ENCODE measurements around the gene TTC39C. TPM values are rescaled to one million over a fixed set of nuclear protein-coding genes. Genes with fewer than 3 reads are reported as not detected.

The TTC39C gene
- total and polyA plus RNA-seq, 2 experiments from 2014 or later, result 69.4 to 136 TPM

DNA sequence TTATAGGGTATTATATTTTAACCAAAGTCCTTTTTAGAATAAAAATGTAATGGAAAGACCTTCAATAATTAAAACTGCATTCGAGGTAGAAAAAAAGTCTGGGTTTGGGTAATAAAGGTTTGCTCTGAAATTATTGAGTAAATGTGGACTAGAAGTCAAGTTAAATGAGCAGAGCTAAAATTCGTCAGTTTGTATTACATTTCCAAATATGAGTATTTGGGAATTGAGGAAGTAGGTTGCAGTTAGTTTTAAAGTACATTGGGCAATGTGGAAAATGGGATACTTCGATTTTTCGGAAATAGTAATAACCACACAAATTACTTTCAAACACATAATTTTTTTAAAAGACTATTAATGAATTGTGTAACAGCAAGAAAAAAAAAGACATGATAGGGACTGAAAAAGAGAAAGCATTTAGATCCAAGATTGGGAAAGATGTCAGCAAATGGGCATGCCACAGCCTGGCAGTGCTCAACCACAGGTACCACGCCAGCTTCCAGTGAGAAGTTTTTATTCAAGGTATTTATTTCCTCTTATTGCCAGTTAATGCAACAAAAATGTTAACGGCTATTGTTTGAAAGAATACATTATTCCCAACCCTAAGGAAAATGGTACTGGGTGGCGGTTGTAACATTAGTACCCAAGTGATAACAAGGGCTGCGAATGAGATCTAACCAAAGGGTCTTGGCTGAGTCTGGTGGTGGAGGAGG is 50.0 kb downstream of the TTC39C start:
- Histone ChIP-seq H3F3A (replicated peaks; ENCODE audit: low read depth) (no peaks in the 10 kb centered on the region; the same call in 1 of the 2 replicates), H3K4me3 (no peak overlapping the region), H3K27ac (ENCODE audit: low read depth) (no peak overlapping the region), H3K4me1 (ENCODE audit: insufficient read depth) (peaks cover 18% of the 10 kb centered on the region), H3K4me2 (no peak overlapping the region), H3K27me3 (ENCODE audit: insufficient read depth) (no peaks in the 10 kb centered on the region), H3K36me3 (ENCODE audit: insufficient read depth) (peaks cover 13% of the 10 kb centered on the region), H3K9me2 (ENCODE audit: insufficient read depth) (no peaks in the 10 kb centered on the region), H2AFZ (no peak overlapping the region), H3K79me2 (replicated peaks; ENCODE audit: insufficient read depth) (peaks cover 69% of the 10 kb centered on the region), H4K20me1 (replicated peaks; ENCODE audit: insufficient read depth) (peaks cover 31% of the 10 kb centered on the region)
- Mint-ChIP-seq H3K27ac (0 out of 2 replicates have a peak overlapping the region, but pooled peaks have one; percentile 36), H3K4me1 (peaks cover 3% of the 10 kb centered on the region; the same call in 1 of the 3 replicates), H3K4me3 (no peak overlapping the region), H3K9me3 (no peaks in the 10 kb centered on the region), H3K27me3 (ENCODE audit: insufficient read depth, low read depth, poor library complexity) (peaks cover 3% of the 10 kb centered on the region), H3K36me3 (ENCODE audit: low read depth) (0 out of 3 replicates have a peak, but pooled peaks cover 9% of the 10 kb centered on the region)
- TF ChIP-seq POLR2AphosphoS5 (IDR thresholded peaks at IDR 0.05; ENCODE audit: low read depth), result no peak
- ATAC-seq (no peak), DNase-seq (ENCODE audit: low spot score) (no peak)

DNA sequence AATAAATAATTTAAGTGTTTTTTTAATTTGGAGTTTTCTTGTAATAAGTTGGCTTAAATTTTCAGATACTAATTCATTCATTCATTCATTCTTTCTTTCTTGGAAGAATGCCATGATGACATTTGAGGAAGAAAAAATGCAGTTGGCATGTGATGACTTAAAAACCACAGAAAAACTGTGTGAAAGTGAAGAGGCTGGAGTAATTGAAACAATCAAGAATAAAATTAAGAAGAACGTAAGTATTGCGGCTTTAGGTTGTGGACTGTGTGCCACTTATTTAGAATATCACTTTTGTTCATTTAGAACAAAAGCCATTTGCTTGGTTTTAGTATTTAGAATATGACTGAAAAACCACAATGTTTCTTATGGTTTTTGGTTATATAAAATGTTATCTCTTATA is 51.4 kb downstream of the TTC39C start:
- Mint-ChIP-seq H3K4me3 (no peak overlapping the region), H3K27me3 (ENCODE audit: insufficient read depth, low read depth, poor library complexity) (peaks cover 1% of the 10 kb centered on the region), H3K36me3 (ENCODE audit: low read depth) (0 out of 3 replicates have a peak, but pooled peaks cover 9% of the 10 kb centered on the region), H3K27ac (no peak overlapping the region), H3K4me1 (0 out of 3 replicates have a peak, but pooled peaks cover 3% of the 10 kb centered on the region), H3K9me3 (no peaks in the 10 kb centered on the region)
- ATAC-seq (no peak), DNase-seq (ENCODE audit: low spot score) (no peak)
- Histone ChIP-seq H3K27me3 (ENCODE audit: insufficient read depth) (no peaks in the 10 kb centered on the region), H2AFZ (no peak overlapping the region), H3K9me2 (ENCODE audit: insufficient read depth) (no peaks in the 10 kb centered on the region), H4K20me1 (replicated peaks; ENCODE audit: insufficient read depth) (peaks cover 28% of the 10 kb centered on the region), H3K27ac (ENCODE audit: low read depth) (no peak overlapping the region), H3K4me1 (ENCODE audit: insufficient read depth) (peaks cover 13% of the 10 kb centered on the region), H3K36me3 (ENCODE audit: insufficient read depth) (peaks cover 19% of the 10 kb centered on the region), H3K79me2 (replicated peaks; ENCODE audit: insufficient read depth) (peaks cover 56% of the 10 kb centered on the region), H3K4me2 (no peak overlapping the region), H3F3A (replicated peaks; ENCODE audit: low read depth) (no peaks in the 10 kb centered on the region; the same call in 1 of the 2 replicates), H3K4me3 (no peak overlapping the region)
- TF ChIP-seq, protein P1, sequence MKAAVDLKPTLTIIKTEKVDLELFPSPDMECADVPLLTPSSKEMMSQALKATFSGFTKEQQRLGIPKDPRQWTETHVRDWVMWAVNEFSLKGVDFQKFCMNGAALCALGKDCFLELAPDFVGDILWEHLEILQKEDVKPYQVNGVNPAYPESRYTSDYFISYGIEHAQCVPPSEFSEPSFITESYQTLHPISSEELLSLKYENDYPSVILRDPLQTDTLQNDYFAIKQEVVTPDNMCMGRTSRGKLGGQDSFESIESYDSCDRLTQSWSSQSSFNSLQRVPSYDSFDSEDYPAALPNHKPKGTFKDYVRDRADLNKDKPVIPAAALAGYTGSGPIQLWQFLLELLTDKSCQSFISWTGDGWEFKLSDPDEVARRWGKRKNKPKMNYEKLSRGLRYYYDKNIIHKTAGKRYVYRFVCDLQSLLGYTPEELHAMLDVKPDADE (IDR thresholded peaks at IDR 0.05), result no peak
- TF ChIP-seq, protein P2, sequence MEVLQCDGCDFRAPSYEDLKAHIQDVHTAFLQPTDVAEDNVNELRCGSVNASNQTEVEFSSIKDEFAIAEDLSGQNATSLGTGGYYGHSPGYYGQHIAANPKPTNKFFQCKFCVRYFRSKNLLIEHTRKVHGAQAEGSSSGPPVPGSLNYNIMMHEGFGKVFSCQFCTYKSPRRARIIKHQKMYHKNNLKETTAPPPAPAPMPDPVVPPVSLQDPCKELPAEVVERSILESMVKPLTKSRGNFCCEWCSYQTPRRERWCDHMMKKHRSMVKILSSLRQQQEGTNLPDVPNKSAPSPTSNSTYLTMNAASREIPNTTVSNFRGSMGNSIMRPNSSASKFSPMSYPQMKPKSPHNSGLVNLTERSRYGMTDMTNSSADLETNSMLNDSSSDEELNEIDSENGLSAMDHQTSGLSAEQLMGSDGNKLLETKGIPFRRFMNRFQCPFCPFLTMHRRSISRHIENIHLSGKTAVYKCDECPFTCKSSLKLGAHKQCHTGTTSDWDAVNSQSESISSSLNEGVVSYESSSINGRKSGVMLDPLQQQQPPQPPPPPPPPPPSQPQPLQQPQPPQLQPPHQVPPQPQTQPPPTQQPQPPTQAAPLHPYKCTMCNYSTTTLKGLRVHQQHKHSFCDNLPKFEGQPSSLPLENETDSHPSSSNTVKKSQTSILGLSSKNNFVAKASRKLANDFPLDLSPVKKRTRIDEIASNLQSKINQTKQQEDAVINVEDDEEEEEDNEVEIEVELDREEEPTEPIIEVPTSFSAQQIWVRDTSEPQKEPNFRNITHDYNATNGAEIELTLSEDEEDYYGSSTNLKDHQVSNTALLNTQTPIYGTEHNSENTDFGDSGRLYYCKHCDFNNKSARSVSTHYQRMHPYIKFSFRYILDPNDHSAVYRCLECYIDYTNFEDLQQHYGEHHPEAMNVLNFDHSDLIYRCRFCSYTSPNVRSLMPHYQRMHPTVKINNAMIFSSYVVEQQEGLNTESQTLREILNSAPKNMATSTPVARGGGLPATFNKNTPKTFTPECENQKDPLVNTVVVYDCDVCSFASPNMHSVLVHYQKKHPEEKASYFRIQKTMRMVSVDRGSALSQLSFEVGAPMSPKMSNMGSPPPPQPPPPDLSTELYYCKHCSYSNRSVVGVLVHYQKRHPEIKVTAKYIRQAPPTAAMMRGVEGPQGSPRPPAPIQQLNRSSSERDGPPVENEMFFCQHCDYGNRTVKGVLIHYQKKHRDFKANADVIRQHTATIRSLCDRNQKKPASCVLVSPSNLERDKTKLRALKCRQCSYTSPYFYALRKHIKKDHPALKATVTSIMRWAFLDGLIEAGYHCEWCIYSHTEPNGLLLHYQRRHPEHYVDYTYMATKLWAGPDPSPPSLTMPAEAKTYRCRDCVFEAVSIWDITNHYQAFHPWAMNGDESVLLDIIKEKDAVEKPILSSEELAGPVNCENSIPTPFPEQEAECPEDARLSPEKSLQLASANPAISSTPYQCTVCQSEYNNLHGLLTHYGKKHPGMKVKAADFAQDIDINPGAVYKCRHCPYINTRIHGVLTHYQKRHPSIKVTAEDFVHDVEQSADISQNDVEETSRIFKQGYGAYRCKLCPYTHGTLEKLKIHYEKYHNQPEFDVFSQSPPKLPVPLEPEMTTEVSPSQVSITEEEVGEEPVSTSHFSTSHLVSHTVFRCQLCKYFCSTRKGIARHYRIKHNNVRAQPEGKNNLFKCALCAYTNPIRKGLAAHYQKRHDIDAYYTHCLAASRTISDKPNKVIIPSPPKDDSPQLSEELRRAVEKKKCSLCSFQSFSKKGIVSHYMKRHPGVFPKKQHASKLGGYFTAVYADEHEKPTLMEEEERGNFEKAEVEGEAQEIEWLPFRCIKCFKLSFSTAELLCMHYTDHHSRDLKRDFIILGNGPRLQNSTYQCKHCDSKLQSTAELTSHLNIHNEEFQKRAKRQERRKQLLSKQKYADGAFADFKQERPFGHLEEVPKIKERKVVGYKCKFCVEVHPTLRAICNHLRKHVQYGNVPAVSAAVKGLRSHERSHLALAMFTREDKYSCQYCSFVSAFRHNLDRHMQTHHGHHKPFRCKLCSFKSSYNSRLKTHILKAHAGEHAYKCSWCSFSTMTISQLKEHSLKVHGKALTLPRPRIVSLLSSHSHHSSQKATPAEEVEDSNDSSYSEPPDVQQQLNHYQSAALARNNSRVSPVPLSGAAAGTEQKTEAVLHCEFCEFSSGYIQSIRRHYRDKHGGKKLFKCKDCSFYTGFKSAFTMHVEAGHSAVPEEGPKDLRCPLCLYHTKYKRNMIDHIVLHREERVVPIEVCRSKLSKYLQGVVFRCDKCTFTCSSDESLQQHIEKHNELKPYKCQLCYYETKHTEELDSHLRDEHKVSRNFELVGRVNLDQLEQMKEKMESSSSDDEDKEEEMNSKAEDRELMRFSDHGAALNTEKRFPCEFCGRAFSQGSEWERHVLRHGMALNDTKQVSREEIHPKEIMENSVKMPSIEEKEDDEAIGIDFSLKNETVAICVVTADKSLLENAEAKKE (CRISPR knock-in tag; IDR thresholded peaks at IDR 0.05), result no peak
- TF ChIP-seq CREB1 (CRISPR knock-in tag; IDR thresholded peaks at IDR 0.05; ENCODE audit: low read depth) (no peak), ZNF114 (CRISPR knock-in tag; IDR thresholded peaks at IDR 0.05) (no peak), EZH2 (IDR thresholded peaks at IDR 0.05; ENCODE audit: low read depth, unreplicated experiment) (no peak)

Data from GM23338 (cell line).